ENCODE data around the gene ALDOB.

- TF ChIP-seq, protein P1, sequence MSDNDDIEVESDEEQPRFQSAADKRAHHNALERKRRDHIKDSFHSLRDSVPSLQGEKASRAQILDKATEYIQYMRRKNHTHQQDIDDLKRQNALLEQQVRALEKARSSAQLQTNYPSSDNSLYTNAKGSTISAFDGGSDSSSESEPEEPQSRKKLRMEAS (IDR thresholded peaks at IDR 0.05; ENCODE audit: insufficient read depth, insufficient read length), result no peak
- TF ChIP-seq, protein P2, sequence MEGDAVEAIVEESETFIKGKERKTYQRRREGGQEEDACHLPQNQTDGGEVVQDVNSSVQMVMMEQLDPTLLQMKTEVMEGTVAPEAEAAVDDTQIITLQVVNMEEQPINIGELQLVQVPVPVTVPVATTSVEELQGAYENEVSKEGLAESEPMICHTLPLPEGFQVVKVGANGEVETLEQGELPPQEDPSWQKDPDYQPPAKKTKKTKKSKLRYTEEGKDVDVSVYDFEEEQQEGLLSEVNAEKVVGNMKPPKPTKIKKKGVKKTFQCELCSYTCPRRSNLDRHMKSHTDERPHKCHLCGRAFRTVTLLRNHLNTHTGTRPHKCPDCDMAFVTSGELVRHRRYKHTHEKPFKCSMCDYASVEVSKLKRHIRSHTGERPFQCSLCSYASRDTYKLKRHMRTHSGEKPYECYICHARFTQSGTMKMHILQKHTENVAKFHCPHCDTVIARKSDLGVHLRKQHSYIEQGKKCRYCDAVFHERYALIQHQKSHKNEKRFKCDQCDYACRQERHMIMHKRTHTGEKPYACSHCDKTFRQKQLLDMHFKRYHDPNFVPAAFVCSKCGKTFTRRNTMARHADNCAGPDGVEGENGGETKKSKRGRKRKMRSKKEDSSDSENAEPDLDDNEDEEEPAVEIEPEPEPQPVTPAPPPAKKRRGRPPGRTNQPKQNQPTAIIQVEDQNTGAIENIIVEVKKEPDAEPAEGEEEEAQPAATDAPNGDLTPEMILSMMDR (IDR thresholded peaks at IDR 0.05; ENCODE audit: extremely low read depth in 1 of 2, insufficient read depth in 1 of 2, low read depth in 1 of 2, low read length in 2 of 2), result no peak
These were observed 43.3 kb upstream of the ALDOB start for GRCh38 chr9:101478906-101479305.
